HG03064 (cell line): ENCODE data around the gene WLS.

Experiments
- ATAC-seq: cut with Tn5 transposase; IDR thresholded peaks from one replicate; pipeline ENCODE4 v1.9.1; 2021; ENCODE audit warnings: low read depth; ENCODE audit not compliant: unreplicated experiment

Gene WLS

GRCh38 chr1:68202239-68202832, 30.0 kb downstream of the WLS start:
- no peak for ATAC-seq

- no peak for ATAC-seq
Observed at GRCh38 chr1:68201546-68202238, 30.6 kb downstream of the WLS start.

GRCh38 chr1:68199603-68200002, 32.7 kb downstream of the WLS start:
- ATAC-seq, result no peak

- ATAC-seq, result no peak
Observed at GRCh38 chr1:68198752-68199151, 33.6 kb downstream of the WLS start.

GRCh38 chr1:68197891-68198290, 34.4 kb downstream of the WLS start:
- no peak for ATAC-seq

- ATAC-seq, result no peak
Observed at GRCh38 chr1:68197461-68197860, 34.9 kb downstream of the WLS start.

GRCh38 chr1:68196676-68197075, 35.6 kb downstream of the WLS start:
- ATAC-seq, result no peak

GRCh38 chr1:68191717-68192116, 40.6 kb downstream of the WLS start:
- ATAC-seq, result no peak

- ATAC-seq, result no peak
Observed at GRCh38 chr1:68188644-68189340, 43.5 kb downstream of the WLS start.

GRCh38 chr1:68188060-68188538, 44.2 kb downstream of the WLS start:
- ATAC-seq, result no peak

GRCh38 chr1:68185743-68186142, 46.6 kb downstream of the WLS start:
- ATAC-seq, result no peak

GRCh38 chr1:68183895-68184294, 48.4 kb downstream of the WLS start:
- ATAC-seq, result no peak

GRCh38 chr1:68181165-68181556, 51.2 kb downstream of the WLS start:
- peak; percentile 37 for ATAC-seq

GRCh38 chr1:68180441-68181164, 51.7 kb downstream of the WLS start:
- ATAC-seq, result peak; percentile 41

- ATAC-seq, result peak; percentile 69
Observed at GRCh38 chr1:68178821-68179490, 53.4 kb downstream of the WLS start.

GRCh38 chr1:68175621-68176398, 56.5 kb downstream of the WLS start:
- ATAC-seq, result no peak

- no peak for ATAC-seq
Observed at GRCh38 chr1:68174738-68175113, 57.6 kb downstream of the WLS start.

GRCh38 chr1:68173936-68174737, 58.2 kb downstream of the WLS start:
- ATAC-seq, result no peak
